Peyer's patch (tissue), 4 donors: ENCODE results near the gene ZNF326. TPM values are rescaled to one million over a fixed set of nuclear protein-coding genes. Genes with fewer than 3 reads are reported as not detected.

Source experiments
- DNase-seq, 3 donors: peaks; one replicate each; pipeline ENCODE4 v3.0.0-alpha.2; 2017 to 2019
- H3K27ac ChIP-seq, 4 donors: fragments of 200-600 bp; sonication (generic); one replicate each; pipeline ENCODE4 v1.5.1; 2016 to 2019
- H3K27me3 ChIP-seq, 2 donors: fragments of 200-600 bp; sonication (generic); one replicate each; pipeline ENCODE4 v1.5.1; 2019
- H3K36me3 ChIP-seq, 3 donors: fragments of 200-600 bp; sonication (generic); one replicate each; pipeline ENCODE4 v1.5.1; 2016 to 2019
- H3K4me1 ChIP-seq, 4 donors: fragments of 200-600 bp; sonication (generic); one replicate each; pipeline ENCODE4 v1.5.1; 2016 to 2019
- H3K4me3 ChIP-seq, 4 donors: fragments of 200-600 bp; sonication (generic); 1 replicate in 3 of 4; 2 replicates in 1 of 4; pipeline ENCODE4 v1.5.1; 2016 to 2019; ENCODE audit warnings: mild to moderate bottlenecking in 1 of 4
- H3K9me3 ChIP-seq, 4 donors: fragments of 200-600 bp; sonication (generic); one replicate each; pipeline ENCODE4 v1.5.1; 2016 to 2019; ENCODE audit warnings: mild to moderate bottlenecking in 1 of 4
- CTCF ChIP-seq, 6 experiments: fragments of 450-650 bp in 4 of 6; fragments of 200-600 bp in 2 of 6; sonication (generic) in 1 of 6; IDR thresholded peaks; one replicate each; pipeline ENCODE4 v1.5.1; 2017 to 2019; ENCODE audit warnings: antibody characterized with exemption in 6 of 6, mild to moderate bottlenecking in 3 of 6, moderate library complexity in 1 of 6
- POLR2A ChIP-seq, 2 donors: fragments of 450-650 bp; IDR thresholded peaks; one replicate each; pipeline ENCODE4 v1.5.1; 2017; ENCODE audit warnings: antibody characterized with exemption in 2 of 2, mild to moderate bottlenecking in 2 of 2, moderate library complexity in 2 of 2
- total RNA-seq, 4 donors: library from RNA; depleted of rRNA; stranded (reverse); fragments of >200 nt; gene quantifications; one replicate each; pipeline ENCODE4 v1.1.0, GENCODE V29; 2016

ZNF326 gene
- total RNA-seq, 4 donors from 2014 or later: 22.3 to 49.9 (median 47.1) TPM

- peaks cover 0 to 22% (median 3%) of the 10 kb centered on the region in 4 donors for H3K4me1 ChIP-seq
- no peak overlapping the region for H3K27ac ChIP-seq
- no peaks in the 10 kb centered on the region for H3K9me3 ChIP-seq
- no peak for TF ChIP-seq POLR2A (IDR thresholded peaks at IDR 0.05)
- no peak for TF ChIP-seq CTCF (IDR thresholded peaks at IDR 0.05)
- peaks cover 0 to 6% (median 0%) of the 10 kb centered on the region in 3 donors for H3K36me3 ChIP-seq
- no peak for DNase-seq
- no peaks in the 10 kb centered on the region for H3K27me3 ChIP-seq
- H3K4me3 ChIP-seq: no peak overlapping the region
Observed at GRCh38 chr1:89999628-90000027, 4.7 kb downstream of the ZNF326 start.

- DNase-seq: no peak
- no peaks in the 10 kb centered on the region for H3K9me3 ChIP-seq
- no peaks in the 10 kb centered on the region for H3K27me3 ChIP-seq
- H3K4me1 ChIP-seq: peaks cover 0 to 22% (median 1%) of the 10 kb centered on the region in 4 donors
- H3K27ac ChIP-seq: no peak overlapping the region
- no peak overlapping the region for H3K4me3 ChIP-seq
- peaks cover 0 to 20% (median 0%) of the 10 kb centered on the region in 3 donors for H3K36me3 ChIP-seq
- TF ChIP-seq CTCF (IDR thresholded peaks at IDR 0.05) (peak in 1 of 6 experiments; percentile 14), POLR2A (IDR thresholded peaks at IDR 0.05) (no peak)
Observed at GRCh38 chr1:90000934-90001676, 6.2 kb downstream of the ZNF326 start.

GRCh38 chr1:90007979-90008404, 13.1 kb downstream of the ZNF326 start:
- no peak for DNase-seq
- Histone ChIP-seq H3K27me3 (no peaks in the 10 kb centered on the region), H3K36me3 (peaks cover 0 to 69% (median 0%) of the 10 kb centered on the region in 3 donors), H3K9me3 (no peaks in the 10 kb centered on the region), H3K4me1 (no peaks in the 10 kb centered on the region), H3K27ac (no peak overlapping the region), H3K4me3 (no peak overlapping the region)
- no peak for TF ChIP-seq CTCF (IDR thresholded peaks at IDR 0.05)
- TF ChIP-seq POLR2A (IDR thresholded peaks at IDR 0.05): no peak

GRCh38 chr1:90012300-90012699, 17.4 kb downstream of the ZNF326 start:
- Histone ChIP-seq H3K27me3 (no peaks in the 10 kb centered on the region), H3K4me1 (no peaks in the 10 kb centered on the region), H3K4me3 (no peak overlapping the region), H3K9me3 (no peaks in the 10 kb centered on the region), H3K36me3 (peaks cover 0 to 93% (median 0%) of the 10 kb centered on the region in 3 donors), H3K27ac (no peak overlapping the region)
- no peak for DNase-seq
- no peak for TF ChIP-seq CTCF (IDR thresholded peaks at IDR 0.05)
- no peak for TF ChIP-seq POLR2A (IDR thresholded peaks at IDR 0.05)

GRCh38 chr1:90023691-90024090, 28.8 kb downstream of the ZNF326 start:
- H3K27me3 ChIP-seq: no peaks in the 10 kb centered on the region
- DNase-seq: no peak
- H3K4me3 ChIP-seq: no peak overlapping the region
- peaks cover 0 to 96% (median 2%) of the 10 kb centered on the region in 3 donors for H3K36me3 ChIP-seq
- no peak for TF ChIP-seq CTCF (IDR thresholded peaks at IDR 0.05)
- TF ChIP-seq POLR2A (IDR thresholded peaks at IDR 0.05): no peak
- H3K4me1 ChIP-seq: no peaks in the 10 kb centered on the region
- H3K9me3 ChIP-seq: no peaks in the 10 kb centered on the region
- H3K27ac ChIP-seq: no peak overlapping the region
